IMR-90 (cell line): ENCODE measurements around the gene STING1. TPM values are rescaled to one million over a fixed set of nuclear protein-coding genes. Genes with fewer than 3 reads are reported as not detected.

Experiments
- ATAC-seq: fragments of 200-7000 bp; cut with Tn5 transposase; 2 replicates; pipeline ENCODE4 v1.9.1; 2020; ENCODE audit warnings: low read depth, mild to moderate bottlenecking, moderate library complexity
- BruUV-seq: library from RNA; stranded (reverse); fragments of 400-500 nt; replicated peaks from 2 replicates; lab custom pipeline; 2021; lab: Mats Ljungman, UMichigan
- CTCF ChIA-PET: fragments of 300-600 bp; formaldehyde crosslinking; extraction: SDS; loops from one replicate; lab custom pipeline; 2021; ENCODE audit warnings: antibody characterized with exemption; lab: Yijun Ruan, JAX
- POLR2A ChIA-PET: fragments of 300-600 bp; sonication (Branson Sonifier 250); formaldehyde crosslinking; loops from one replicate; lab custom pipeline; 2022; ENCODE audit warnings: antibody characterized with exemption; ENCODE audit not compliant: unreplicated experiment; lab: Charles Lee
- DNase-seq: peaks from one replicate; pipeline ENCODE4 v3.0.0; 2013
- H2AFZ ChIP-seq: replicated peaks from 2 replicates; pipeline ENCODE3; 2013; ENCODE audit warnings: low read length, mild to moderate bottlenecking; ENCODE audit not compliant: poor library complexity
- H2AK5ac ChIP-seq: 2 replicates; pipeline ENCODE4 v1.6.1; 2013; ENCODE audit warnings: low read depth, low read length, inconsistent platforms
- H2AK9ac ChIP-seq: replicated peaks from 2 replicates; pipeline ENCODE3; 2013; ENCODE audit warnings: mild to moderate bottlenecking, low read depth, low read length, moderate library complexity; ENCODE audit not compliant: poor library complexity
- H2BK120ac ChIP-seq: 2 replicates; pipeline ENCODE4 v1.6.1; 2013; ENCODE audit warnings: low read depth, low read length, inconsistent platforms
- H2BK15ac ChIP-seq: 3 replicates; pipeline ENCODE4 v1.6.1; 2013; ENCODE audit warnings: low read depth, low read length, inconsistent platforms
- H2BK20ac ChIP-seq: 2 replicates; pipeline ENCODE4 v1.6.1; 2013; ENCODE audit warnings: low read depth, mild to moderate bottlenecking, inconsistent platforms, low read length, moderate library complexity
- H2BK5ac ChIP-seq: 2 replicates; pipeline ENCODE4 v1.6.1; 2013; ENCODE audit warnings: mild to moderate bottlenecking, low read depth, low read length, inconsistent platforms; ENCODE audit not compliant: poor library complexity, severe bottlenecking
- H3K14ac ChIP-seq: replicated peaks from 2 replicates; pipeline ENCODE4 v1.6.1; 2013; ENCODE audit warnings: low read depth, low read length, inconsistent platforms
- H3K18ac ChIP-seq: 2 replicates; pipeline ENCODE4 v1.6.1; 2013; ENCODE audit warnings: low read depth, low read length, control low read depth
- H3K23ac ChIP-seq: 2 replicates; pipeline ENCODE4 v1.6.1; 2013; ENCODE audit warnings: low read depth, low read length, inconsistent platforms
- H3K27ac ChIP-seq: 2 replicates; pipeline ENCODE4 v1.5.1; 2013; ENCODE audit warnings: mild to moderate bottlenecking, control low read depth, low read length; ENCODE audit not compliant: insufficient read depth
- H3K27me3 ChIP-seq: 2 replicates; pipeline ENCODE4 v1.6.1; 2013; ENCODE audit warnings: low read length; ENCODE audit not compliant: control insufficient read depth, insufficient read depth
- H3K36me3 ChIP-seq: 2 replicates; pipeline ENCODE4 v1.6.1; 2013; ENCODE audit warnings: low read length, mixed read lengths; ENCODE audit not compliant: control insufficient read depth, insufficient read depth
- H3K4ac ChIP-seq: 2 replicates; pipeline ENCODE4 v1.6.1; 2013; ENCODE audit warnings: low read depth, low read length, inconsistent platforms
- H3K4me1 ChIP-seq: 2 replicates; pipeline ENCODE4 v1.6.1; 2013; ENCODE audit warnings: low read length, mixed read lengths; ENCODE audit not compliant: control insufficient read depth, insufficient read depth
- H3K4me2 ChIP-seq: 2 replicates; pipeline ENCODE4 v1.6.1; 2013; ENCODE audit warnings: low read depth, mild to moderate bottlenecking, control low read depth, low read length, moderate library complexity
- H3K4me3 ChIP-seq: 2 replicates; pipeline ENCODE4 v1.5.1; 2013; ENCODE audit warnings: low read depth, mild to moderate bottlenecking, control low read depth, low read length, moderate library complexity; ENCODE audit not compliant: insufficient read depth
- H3K56ac ChIP-seq: 2 replicates; pipeline ENCODE4 v1.6.1; 2013; ENCODE audit warnings: low read length, inconsistent platforms; ENCODE audit not compliant: insufficient read depth; ENCODE audit errors: extremely low read depth
- H3K79me1 ChIP-seq, 2 experiments: 2 replicates each; pipeline ENCODE4 v1.6.1; 2013; ENCODE audit warnings: low read length in 2 of 2, inconsistent platforms in 1 of 2, low read depth in 1 of 2
- H3K9ac ChIP-seq: 2 replicates; pipeline ENCODE4 v1.6.1; 2013; ENCODE audit warnings: low read depth, low read length, control low read depth
- H3K9me1 ChIP-seq: 2 replicates; pipeline ENCODE4 v1.6.1; 2013; ENCODE audit warnings: low read length, inconsistent platforms; ENCODE audit not compliant: insufficient read depth
- H3K9me3 ChIP-seq: 2 replicates; pipeline ENCODE4 v1.6.1; 2013; ENCODE audit warnings: low read length; ENCODE audit not compliant: control insufficient read depth, insufficient read depth
- H4K20me1 ChIP-seq: 2 replicates; pipeline ENCODE4 v1.6.1; 2013; ENCODE audit warnings: low read length, inconsistent platforms; ENCODE audit not compliant: insufficient read depth
- H4K5ac ChIP-seq: 2 replicates; pipeline ENCODE4 v1.6.1; 2013; ENCODE audit warnings: mild to moderate bottlenecking, low read depth, low read length, control low read depth
- H4K8ac ChIP-seq, 2 experiments: 2 replicates each; pipeline ENCODE4 v1.6.1; 2013; ENCODE audit warnings: low read depth in 2 of 2, low read length in 2 of 2, control low read depth in 1 of 2, inconsistent platforms in 1 of 2
- H4K91ac ChIP-seq: 2 replicates; pipeline ENCODE4 v1.6.1; 2013; ENCODE audit warnings: low read depth, low read length, inconsistent platforms; ENCODE audit not compliant: insufficient read depth
- BHLHE40 ChIP-seq: fragments of 150-350 bp; IDR thresholded peaks from 2 replicates; pipeline ENCODE4 v1.6.1; 2016; ENCODE audit warnings: mild to moderate bottlenecking, low read depth, low read length
- CEBPB ChIP-seq: IDR thresholded peaks from 2 replicates; pipeline ENCODE4 v1.6.1; 2012; ENCODE audit warnings: low read depth, low read length, improper control_type of control experiment
- CHD1 ChIP-seq: IDR thresholded peaks from 2 replicates; pipeline ENCODE4 v1.6.1; 2012; ENCODE audit warnings: low read depth, low read length, improper control_type of control experiment
- CTCF ChIP-seq: conservative IDR thresholded peaks from 2 replicates; pipeline ENCODE4 v1.5.1; 2012; ENCODE audit warnings: mild to moderate bottlenecking, low read depth, low read length, improper control_type of control experiment
- ELK1 ChIP-seq: fragments of 150-350 bp; IDR thresholded peaks from 2 replicates; pipeline ENCODE4 v1.6.1; 2016; ENCODE audit warnings: low read depth, mild to moderate bottlenecking, low read length, moderate library complexity, borderline replicate concordance
- FOS ChIP-seq: fragments of 150-350 bp; IDR thresholded peaks from 2 replicates; pipeline ENCODE4 v1.6.1; 2016; ENCODE audit warnings: low read depth, low read length
- MAFK ChIP-seq: IDR thresholded peaks from 2 replicates; pipeline ENCODE4 v1.6.1; 2012; ENCODE audit warnings: low read depth, low read length, improper control_type of control experiment
- MAZ ChIP-seq: IDR thresholded peaks from 2 replicates; pipeline ENCODE4 v1.6.1; 2012; ENCODE audit warnings: low read depth, mild to moderate bottlenecking, low read length, improper control_type of control experiment, moderate library complexity, borderline replicate concordance
- MXI1 ChIP-seq: IDR thresholded peaks from 2 replicates; pipeline ENCODE4 v1.6.1; 2012; ENCODE audit warnings: low read depth, mild to moderate bottlenecking, low read length, moderate library complexity, borderline replicate concordance
- NFE2L2 ChIP-seq: fragments of 150-350 bp; IDR thresholded peaks from 2 replicates; pipeline ENCODE4 v1.6.1; 2016; ENCODE audit warnings: low read depth, mild to moderate bottlenecking, low read length
- POLR2A ChIP-seq: IDR thresholded peaks from 2 replicates; pipeline ENCODE4 v1.6.1; 2012; ENCODE audit warnings: mild to moderate bottlenecking, low read depth, low read length
- RAD21 ChIP-seq: IDR thresholded peaks from 2 replicates; pipeline ENCODE4 v1.6.1; 2012; ENCODE audit warnings: low read length, improper control_type of control experiment
- RCOR1 ChIP-seq: IDR thresholded peaks from 2 replicates; pipeline ENCODE4 v1.6.1; 2012; ENCODE audit warnings: mild to moderate bottlenecking, low read length, improper control_type of control experiment; ENCODE audit not compliant: insufficient replicate concordance
- RFX5 ChIP-seq: IDR thresholded peaks from 2 replicates; pipeline ENCODE4 v1.8.0; 2012; ENCODE audit warnings: low read depth, mild to moderate bottlenecking, low read length, moderate library complexity
- SMC3 ChIP-seq: fragments of 150-350 bp; IDR thresholded peaks from 2 replicates; pipeline ENCODE4 v1.6.1; 2016; ENCODE audit warnings: low read depth, mild to moderate bottlenecking, antibody characterized with exemption, low read length, moderate library complexity
- USF2 ChIP-seq: fragments of 150-350 bp; IDR thresholded peaks from 2 replicates; pipeline ENCODE4 v1.6.1; 2017; ENCODE audit warnings: mild to moderate bottlenecking, antibody characterized with exemption, low read length, low read depth
- WGBS, 2 experiments: methylation state at CpG; one replicate each; pipeline versions ENCODE4 v1.1.5 to v1.1.7; 2013; ENCODE audit warnings: missing lambda C conversion rate in 2 of 2; ENCODE audit not compliant: insufficient read length in 1 of 2; ENCODE audit errors: extremely low coverage in 2 of 2; 5-methylcytosine and 5-hydroxymethylcytosine counted together
- dilution Hi-C: fragments of 300-500 bp; cut with HindIII; formaldehyde crosslinking; loops from one replicate; pipeline ENCODE4 v1.14.3; 2018; ENCODE audit warnings: low sequenced_read_pairs; ENCODE audit not compliant: unreplicated experiment
- in situ Hi-C: fragments of 300-500 bp; cut with MboI; formaldehyde crosslinking; loops from 3 replicates; pipeline ENCODE4 v1.14.3; 2019; ENCODE audit warnings: low sequenced_read_pairs, inconsistent platforms, mixed read lengths
- intact Hi-C: fragments of 100-400 bp; cut with micrococcal nuclease; formaldehyde crosslinking; loops from 2 replicates; pipeline ENCODE4 v1.10.0; 2022
- polyA plus RNA-seq, 3 experiments: library from polyadenylated mRNA; depleted of rRNA; stranded (reverse); fragments of >200 nt; gene quantifications; 2 replicates each; pipeline ENCODE4 v1.2.3, GENCODE V29; 2012; ENCODE audit warnings: low replicate concordance in 1 of 3
- total RNA-seq: library from RNA; depleted of rRNA; stranded (reverse); fragments of >200 nt; gene quantifications from 2 replicates; pipeline ENCODE4 v1.2.3, GENCODE V29; 2012

STING1 gene
- total and polyA plus RNA-seq, 2 of the 4 experiments (the other 2 are of a cell fraction): 18.6 to 63.5 TPM

- Histone ChIP-seq H3K56ac (no peak overlapping the region), H3K18ac (no peak overlapping the region), H3K4me2 (no peak overlapping the region), H3K14ac (no peak overlapping the region; the same call in 1 of the 2 replicates), H3K9me3 (no peaks in the 10 kb centered on the region), H4K20me1 (no peaks in the 10 kb centered on the region; the same call in 1 of the 2 replicates), H3K9me1 (peaks cover 22% of the 10 kb centered on the region), H3K4ac (0 out of 2 replicates have a peak overlapping the region, but pooled peaks have one; percentile 80), H3K36me3 (peaks cover 8% of the 10 kb centered on the region), H2AK9ac (peak overlapping the region; percentile 67), H3K79me1 (peaks cover 0 to 22% of the 10 kb centered on the region in 2 experiments; a peak in 2 of 4 replicates), H3K9ac (no peak overlapping the region), H3K4me1 (peaks cover 27% of the 10 kb centered on the region), H3K4me3 (no peak overlapping the region), H2AFZ (no peak overlapping the region), H4K91ac (no peak overlapping the region), H3K27ac (no peak overlapping the region), H2BK20ac (no peak overlapping the region), H4K8ac (no peak overlapping the region), H4K5ac (no peak overlapping the region), H2BK15ac (no peak overlapping the region), H2BK5ac (no peak overlapping the region), H3K23ac (no peak overlapping the region), H3K27me3 (no peaks in the 10 kb centered on the region), H2AK5ac (no peak overlapping the region; the same call in 1 of the 2 replicates), H2BK120ac (peak overlapping the region; percentile 67; the same call in 1 of the 2 replicates)
- ChIA-PET CTCF (no interaction called here), POLR2A (no interaction called here)
- intact Hi-C loops (no loop called here), dilution Hi-C loops (no loop called here), in situ Hi-C loops (no loop called here)
- 75% methylated on average over 4 of the region's 15 CpGs; no CpG with 5 or more reads in 1 of the 2 experiments for WGBS, 2 experiments
- DNase-seq (no peak), ATAC-seq (no peak)
- TF ChIP-seq MAZ: no peak
- no peak for TF ChIP-seq CEBPB
- no peak for TF ChIP-seq POLR2A
- TF ChIP-seq RAD21: no peak
- TF ChIP-seq SMC3: no peak
- no peak for TF ChIP-seq BHLHE40
- TF ChIP-seq MXI1: no peak
- TF ChIP-seq NFE2L2: no peak
- no peak for TF ChIP-seq RCOR1
- no peak for TF ChIP-seq CHD1
- no peak for TF ChIP-seq RFX5
- no peak for TF ChIP-seq MAFK
- TF ChIP-seq USF2: no peak
- no peak for TF ChIP-seq ELK1
- no peak for TF ChIP-seq CTCF
- TF ChIP-seq FOS: no peak
- no TSS peak for BruUV-seq
Measured at GRCh38 chr5:139472386-139473030, 10.1 kb downstream of the STING1 start.
